OCI-LY7 (cell line): ENCODE results near the gene ADPRH. TPM values are rescaled to one million over a fixed set of nuclear protein-coding genes. Genes with fewer than 3 reads are reported as not detected.

ENCODE experiments used
- BruUV-seq: library from RNA; stranded (reverse); fragments of 400-500 nt; replicated peaks from 2 replicates; lab custom pipeline; 2021; lab: Mats Ljungman, UMichigan
- CTCF ChIA-PET: fragments of 300-600 bp; sonication (Branson Sonifier 250); formaldehyde crosslinking; loops from one replicate; lab custom pipeline; 2022; ENCODE audit warnings: antibody characterized with exemption; ENCODE audit not compliant: unreplicated experiment; lab: Charles Lee
- POLR2A ChIA-PET: fragments of 300-600 bp; sonication (Branson Sonifier 250); formaldehyde crosslinking; loops from one replicate; lab custom pipeline; 2022; ENCODE audit warnings: antibody characterized with exemption; lab: Charles Lee
- DNase-seq: peaks from one replicate; pipeline ENCODE4 v3.0.0-alpha.2; 2015; ENCODE audit warnings: low spot score
- H2AFZ ChIP-seq: fragments of 200-600 bp; sonication (generic), shearing (Covaris generic); 2 replicates; pipeline ENCODE4 v1.6.1; 2014; ENCODE audit warnings: mild to moderate bottlenecking, antibody characterized with exemption, low read length, moderate library complexity
- H3K27ac ChIP-seq: fragments of 200-600 bp; sonication (generic); 2 replicates; pipeline ENCODE4 v1.5.1; 2014; ENCODE audit warnings: mixed run types, low read depth, mild to moderate bottlenecking, moderate library complexity, low read length, inconsistent platforms; ENCODE audit not compliant: poor library complexity, severe bottlenecking
- H3K36me3 ChIP-seq: fragments of 200-600 bp; sonication (generic); 2 replicates; pipeline ENCODE4 v1.6.1; 2014; ENCODE audit warnings: mild to moderate bottlenecking, antibody characterized with exemption, low read length, moderate library complexity, mixed read lengths; ENCODE audit not compliant: insufficient read depth
- H3K4me1 ChIP-seq: fragments of 200-600 bp; sonication (generic); 2 replicates; pipeline ENCODE4 v1.5.1; 2014; ENCODE audit warnings: mild to moderate bottlenecking, low read length; ENCODE audit not compliant: insufficient read depth, poor library complexity, severe bottlenecking
- H3K4me2 ChIP-seq: fragments of 200-600 bp; sonication (generic); 2 replicates; pipeline ENCODE4 v1.6.1; 2014; ENCODE audit warnings: mild to moderate bottlenecking, low read length
- H3K4me3 ChIP-seq: fragments of 200-600 bp; sonication (generic); 2 replicates; pipeline ENCODE4 v1.5.1; 2014; ENCODE audit warnings: mild to moderate bottlenecking, low read depth, low read length; ENCODE audit not compliant: poor library complexity, severe bottlenecking
- H3K79me2 ChIP-seq: fragments of 200-600 bp; sonication (generic); 2 replicates; pipeline ENCODE4 v1.6.1; 2016; ENCODE audit warnings: low read depth, mild to moderate bottlenecking, low read length, moderate library complexity, mixed read lengths; ENCODE audit not compliant: insufficient read depth
- H3K9me2 ChIP-seq: fragments of 200-600 bp; sonication (generic); 2 replicates; pipeline ENCODE4 v1.6.1; 2016; ENCODE audit warnings: mild to moderate bottlenecking, low read length, mixed read lengths; ENCODE audit not compliant: insufficient read depth
- H3K9me3 ChIP-seq: fragments of 200-600 bp; sonication (generic); 2 replicates; pipeline ENCODE4 v1.6.1; 2014; ENCODE audit warnings: mild to moderate bottlenecking, mixed run types, low read length, mixed read lengths
- H4K20me1 ChIP-seq: fragments of 200-600 bp; sonication (generic); 2 replicates; pipeline ENCODE4 v1.6.1; 2014; ENCODE audit warnings: mild to moderate bottlenecking, antibody characterized with exemption, low read length, moderate library complexity, mixed read lengths; ENCODE audit not compliant: insufficient read depth
- EZH2phosphoT487 ChIP-seq: fragments of 200-600 bp; sonication (generic); IDR thresholded peaks from 2 replicates; pipeline ENCODE4 v1.6.1; 2018; ENCODE audit warnings: low read depth, borderline replicate concordance, mild to moderate bottlenecking, mixed run types, antibody characterized with exemption, low read length, moderate library complexity, mixed read lengths
- intact Hi-C: fragments of 100-400 bp; cut with micrococcal nuclease; formaldehyde crosslinking; loops from one replicate; pipeline ENCODE4 v1.10.0; 2022; ENCODE audit not compliant: unreplicated experiment
- total RNA-seq, 2 experiments: library from RNA; depleted of rRNA in 1 of 2; stranded (reverse); fragments of >200 nt in 1 of 2; shearing (Covaris generic) in 1 of 2; gene quantifications; 2 replicates each; pipeline ENCODE4 v1.2.3, GENCODE V29; 2014 to 2022
- TF ChIP-seq, protein P1 (sequence below): fragments of 200-600 bp; sonication (generic); conservative IDR thresholded peaks from 2 replicates; pipeline ENCODE4 v1.5.1; 2014; ENCODE audit warnings: mild to moderate bottlenecking, antibody characterized with exemption, low read length, moderate library complexity, mixed read lengths

Gene ADPRH
- total RNA-seq, 2 experiments from 2014 or later, result not detected

DNA sequence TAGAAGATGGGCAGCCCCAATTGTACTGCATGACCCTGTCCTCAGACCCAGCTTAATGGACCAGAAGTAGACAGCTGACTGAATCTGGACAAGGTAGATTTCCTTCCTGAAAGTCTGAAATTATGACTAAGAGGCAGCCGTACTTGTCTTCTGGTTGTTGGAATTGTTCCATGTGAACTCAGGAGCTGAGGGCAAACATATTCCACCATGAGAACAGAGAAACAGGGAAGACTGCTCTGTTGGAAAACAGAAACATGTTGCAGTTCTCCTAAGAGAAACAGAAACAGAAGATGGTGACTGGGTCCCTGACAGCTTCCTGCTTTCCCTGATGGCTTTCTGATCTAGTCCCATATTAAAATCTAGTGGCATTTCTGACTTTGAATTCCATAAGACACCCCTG, 57.0 kb downstream of the ADPRH start:
- no peaks in the 10 kb centered on the region for H3K9me3 ChIP-seq
- no peak overlapping the region for H3K4me2 ChIP-seq
- no peak for DNase-seq
- ChIA-PET POLR2A (no interaction called here), CTCF (interaction anchor here (0.5 kb wide), 1 partner anchor 77 kb away, joined by 3 read pairs; no protein-coding TSS in a partner anchor)
- no peaks in the 10 kb centered on the region for H3K9me2 ChIP-seq
- no TSS peak for BruUV-seq
- no peaks in the 10 kb centered on the region for H3K4me1 ChIP-seq
- H3K36me3 ChIP-seq, result no peaks in the 10 kb centered on the region
- intact Hi-C loops, result no loop called here
- no peak overlapping the region for H2AFZ ChIP-seq
- no peak overlapping the region for H3K27ac ChIP-seq
- no peak overlapping the region for H3K4me3 ChIP-seq
- no peaks in the 10 kb centered on the region for H3K79me2 ChIP-seq
- TF ChIP-seq EZH2phosphoT487, result no peak
- TF ChIP-seq, protein P1, sequence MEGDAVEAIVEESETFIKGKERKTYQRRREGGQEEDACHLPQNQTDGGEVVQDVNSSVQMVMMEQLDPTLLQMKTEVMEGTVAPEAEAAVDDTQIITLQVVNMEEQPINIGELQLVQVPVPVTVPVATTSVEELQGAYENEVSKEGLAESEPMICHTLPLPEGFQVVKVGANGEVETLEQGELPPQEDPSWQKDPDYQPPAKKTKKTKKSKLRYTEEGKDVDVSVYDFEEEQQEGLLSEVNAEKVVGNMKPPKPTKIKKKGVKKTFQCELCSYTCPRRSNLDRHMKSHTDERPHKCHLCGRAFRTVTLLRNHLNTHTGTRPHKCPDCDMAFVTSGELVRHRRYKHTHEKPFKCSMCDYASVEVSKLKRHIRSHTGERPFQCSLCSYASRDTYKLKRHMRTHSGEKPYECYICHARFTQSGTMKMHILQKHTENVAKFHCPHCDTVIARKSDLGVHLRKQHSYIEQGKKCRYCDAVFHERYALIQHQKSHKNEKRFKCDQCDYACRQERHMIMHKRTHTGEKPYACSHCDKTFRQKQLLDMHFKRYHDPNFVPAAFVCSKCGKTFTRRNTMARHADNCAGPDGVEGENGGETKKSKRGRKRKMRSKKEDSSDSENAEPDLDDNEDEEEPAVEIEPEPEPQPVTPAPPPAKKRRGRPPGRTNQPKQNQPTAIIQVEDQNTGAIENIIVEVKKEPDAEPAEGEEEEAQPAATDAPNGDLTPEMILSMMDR, result no peak
- no peaks in the 10 kb centered on the region for H4K20me1 ChIP-seq

- intact Hi-C loops, result no loop called here
- Histone ChIP-seq H3K9me3 (no peaks in the 10 kb centered on the region), H3K27ac (no peak overlapping the region), H3K4me3 (no peak overlapping the region), H3K4me1 (no peaks in the 10 kb centered on the region), H2AFZ (no peak overlapping the region), H3K36me3 (no peaks in the 10 kb centered on the region), H3K9me2 (no peaks in the 10 kb centered on the region), H3K79me2 (no peaks in the 10 kb centered on the region), H3K4me2 (no peak overlapping the region), H4K20me1 (no peaks in the 10 kb centered on the region)
- ChIA-PET POLR2A (interaction anchor here (0.6 kb wide), 1 partner anchor 32 kb away, joined by 4 read pairs; no protein-coding TSS in a partner anchor), CTCF (interaction anchor here (0.5 kb wide), 1 partner anchor 76 kb away, joined by 3 read pairs; no protein-coding TSS in a partner anchor)
- DNase-seq, result no peak
- BruUV-seq, result no TSS peak
- TF ChIP-seq EZH2phosphoT487, result no peak
- TF ChIP-seq, protein P1, result no peak
Measured at GRCh38 chr3:119636891-119637611, 57.8 kb downstream of the ADPRH start.
